B cell (primary cell): ENCODE measurements around the gene RAPGEF5. TPM values are rescaled to one million over a fixed set of nuclear protein-coding genes. Genes with fewer than 3 reads are reported as not detected.

Experiments used
- ATAC-seq: fragments of 200-7000 bp; cut with Tn5 transposase; one replicate; pipeline ENCODE4 v1.10.0; 2021; ENCODE audit warnings: low read depth, mild to moderate bottlenecking, moderate number of reproducible peaks, moderate library complexity
- CTCF ChIA-PET: fragments of 350-600 bp; sonication (Branson Sonifier 250); formaldehyde crosslinking; loops from one replicate; lab custom pipeline; 2021; ENCODE audit warnings: antibody characterized with exemption, inconsistent platforms; lab: Charles Lee
- POLR2A ChIA-PET: fragments of 350-600 bp; sonication (Branson Sonifier 250); formaldehyde crosslinking; loops from one replicate; lab custom pipeline; 2021; ENCODE audit warnings: antibody characterized with exemption; lab: Charles Lee
- DNase-seq: peaks from one replicate; pipeline ENCODE4 v3.0.0; 2013
- H2AFZ ChIP-seq: 2 replicates; pipeline ENCODE4 v1.6.1; 2012; ENCODE audit warnings: mild to moderate bottlenecking, low read depth, low read length; ENCODE audit not compliant: insufficient read depth, poor library complexity, severe bottlenecking
- H3K27ac ChIP-seq, 2 donors: 1 replicate in 1 of 2; 2 replicates in 1 of 2; pipeline ENCODE4 v1.5.1; 2012 to 2013; ENCODE audit warnings: low read length in 2 of 2, mild to moderate bottlenecking in 2 of 2, moderate library complexity in 1 of 2
- H3K27me3 ChIP-seq, 4 experiments: fragments of 200-600 bp in 1 of 4; sonication (generic) in 1 of 4; replicated peaks in 1 of 4; 1 replicate in 2 of 4; 2 replicates in 2 of 4; pipeline versions ENCODE4 v1.6.1 to v1.7.0; 2013 to 2016; ENCODE audit warnings: low read length in 3 of 4, mild to moderate bottlenecking in 2 of 4, mixed read lengths in 1 of 4, moderate library complexity in 1 of 4; ENCODE audit not compliant: insufficient read depth in 4 of 4, control insufficient read depth in 3 of 4; ENCODE audit errors: control extremely low read depth in 1 of 4
- H3K36me3 ChIP-seq, 2 experiments: replicated peaks in 1 of 2; 1 replicate in 1 of 2; 2 replicates in 1 of 2; pipeline versions ENCODE4 v1.6.1 to v1.7.1; 2013; ENCODE audit warnings: low read length in 1 of 2; ENCODE audit not compliant: insufficient read depth in 2 of 2, control insufficient read depth in 1 of 2; ENCODE audit errors: control extremely low read depth in 1 of 2, extremely low read depth in 1 of 2
- H3K4me1 ChIP-seq, 2 donors: fragments of 200-600 bp in 1 of 2; sonication (generic) in 1 of 2; 1 replicate in 1 of 2; 2 replicates in 1 of 2; pipeline versions ENCODE4 v1.5.1 to v1.6.1; 2013 to 2017; ENCODE audit warnings: low read length in 2 of 2; ENCODE audit not compliant: control insufficient read depth in 2 of 2, insufficient read depth in 2 of 2
- H3K4me2 ChIP-seq: replicated peaks from 2 replicates; pipeline ENCODE3; 2012; ENCODE audit warnings: mild to moderate bottlenecking, low read depth, low read length; ENCODE audit not compliant: poor library complexity, severe bottlenecking
- H3K4me3 ChIP-seq, 5 experiments: fragments of 200-600 bp in 1 of 5; sonication (generic) in 1 of 5; 1 replicate in 3 of 5; 2 replicates in 2 of 5; pipeline versions ENCODE4 v1.5.1 to v1.7.0; 2011 to 2016; ENCODE audit warnings: low read length in 4 of 5, mild to moderate bottlenecking in 4 of 5, low read depth in 2 of 5, control low read depth in 1 of 5, moderate library complexity in 1 of 5; ENCODE audit not compliant: insufficient read depth in 1 of 5; ENCODE audit errors: control extremely low read depth in 1 of 5, extremely low read depth in 1 of 5
- H3K79me2 ChIP-seq: fragments of 200-600 bp; sonication (generic); one replicate; pipeline ENCODE4 v1.6.0; 2016; ENCODE audit warnings: low read length; ENCODE audit not compliant: control insufficient read depth, insufficient read depth
- H3K9ac ChIP-seq: fragments of 200-600 bp; sonication (generic); 2 replicates; pipeline ENCODE4 v1.6.1; 2017; ENCODE audit warnings: mild to moderate bottlenecking, low read length, moderate library complexity
- H3K9me3 ChIP-seq, 3 donors: one replicate each; pipeline versions ENCODE4 v1.6.1 to v1.7.1; 2013; ENCODE audit warnings: low read length in 2 of 3; ENCODE audit not compliant: control insufficient read depth in 2 of 3, insufficient read depth in 1 of 3; ENCODE audit errors: control extremely low read depth in 1 of 3
- H4K20me1 ChIP-seq: 2 replicates; pipeline ENCODE4 v1.6.0; 2012; ENCODE audit warnings: mild to moderate bottlenecking, low read length; ENCODE audit not compliant: insufficient read depth, control insufficient read depth, poor library complexity, severe bottlenecking
- H3K27ac Mint-ChIP-seq: one replicate; pipeline ENCODE4 v1.8.0; 2021; ENCODE audit warnings: mixed read lengths
- H3K27me3 Mint-ChIP-seq: one replicate; pipeline ENCODE4 v1.8.0; 2021; ENCODE audit warnings: mixed read lengths
- H3K4me1 Mint-ChIP-seq: one replicate; pipeline ENCODE4 v1.8.0; 2021; ENCODE audit warnings: mixed read lengths
- H3K4me3 Mint-ChIP-seq: one replicate; pipeline ENCODE4 v1.8.0; 2021; ENCODE audit warnings: mixed read lengths
- H3K9me3 Mint-ChIP-seq: one replicate; pipeline ENCODE4 v1.8.0; 2022; ENCODE audit warnings: mixed read lengths; ENCODE audit not compliant: insufficient read depth
- EZH2 ChIP-seq: IDR thresholded peaks from 2 replicates; pipeline ENCODE4 v1.6.1; 2012; ENCODE audit warnings: borderline replicate concordance, low read depth, mild to moderate bottlenecking, moderate library complexity, low read length; ENCODE audit not compliant: insufficient read depth, poor library complexity, severe bottlenecking
- WGBS: methylation state at CpG from one replicate; pipeline ENCODE4 v1.1.5; 2013; ENCODE audit warnings: missing lambda C conversion rate; ENCODE audit not compliant: insufficient coverage; 5-methylcytosine and 5-hydroxymethylcytosine counted together
- intact Hi-C: fragments of 100-400 bp; cut with micrococcal nuclease; formaldehyde crosslinking; loops from one replicate; pipeline ENCODE4 v1.10.0; 2022
- polyA plus RNA-seq: library from polyadenylated mRNA; depleted of rRNA; stranded (reverse); fragments of >200 nt; gene quantifications from 2 replicates; pipeline ENCODE4 v1.2.3, GENCODE V29; 2012
- total RNA-seq, 2 donors: library from RNA; stranded (reverse); fragments of 120-200 nt in 1 of 2; gene quantifications; 1 replicate in 1 of 2; 2 replicates in 1 of 2; pipeline versions ENCODE4 v1.2.3 to v1.2.4, GENCODE V29; 2013 to 2022
- TF ChIP-seq, protein P1 (sequence below): fragments of 200-600 bp; IDR thresholded peaks from one replicate; pipeline ENCODE4 v1.8.0; 2022; ENCODE audit warnings: antibody characterized with exemption, mild to moderate bottlenecking

Gene RAPGEF5
- total and polyA plus RNA-seq, 2 donors (not counting 1 experiment from before 2014, with no cell fraction given) = 1.5 to 37.6 TPM

DNA sequence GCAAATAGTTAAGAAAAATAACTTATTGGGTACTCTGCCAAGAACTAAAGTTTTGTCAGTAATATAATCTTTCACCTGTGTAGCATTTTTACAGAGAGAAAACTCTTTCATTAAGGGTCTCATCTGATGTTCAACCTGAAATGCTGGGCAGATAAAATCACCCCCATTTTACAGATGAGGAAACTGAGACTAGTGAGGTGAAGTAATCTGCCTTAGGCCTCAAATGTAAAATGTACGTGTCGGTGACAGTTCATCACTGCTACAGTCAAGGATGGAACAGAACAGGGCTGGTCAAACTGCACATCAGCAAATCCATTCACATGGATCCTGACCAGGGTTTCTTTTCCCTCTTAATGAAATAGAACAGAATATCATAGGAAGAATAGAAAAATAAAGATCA, 121.8 kb downstream of the RAPGEF5 start:
- TF ChIP-seq, protein P1, sequence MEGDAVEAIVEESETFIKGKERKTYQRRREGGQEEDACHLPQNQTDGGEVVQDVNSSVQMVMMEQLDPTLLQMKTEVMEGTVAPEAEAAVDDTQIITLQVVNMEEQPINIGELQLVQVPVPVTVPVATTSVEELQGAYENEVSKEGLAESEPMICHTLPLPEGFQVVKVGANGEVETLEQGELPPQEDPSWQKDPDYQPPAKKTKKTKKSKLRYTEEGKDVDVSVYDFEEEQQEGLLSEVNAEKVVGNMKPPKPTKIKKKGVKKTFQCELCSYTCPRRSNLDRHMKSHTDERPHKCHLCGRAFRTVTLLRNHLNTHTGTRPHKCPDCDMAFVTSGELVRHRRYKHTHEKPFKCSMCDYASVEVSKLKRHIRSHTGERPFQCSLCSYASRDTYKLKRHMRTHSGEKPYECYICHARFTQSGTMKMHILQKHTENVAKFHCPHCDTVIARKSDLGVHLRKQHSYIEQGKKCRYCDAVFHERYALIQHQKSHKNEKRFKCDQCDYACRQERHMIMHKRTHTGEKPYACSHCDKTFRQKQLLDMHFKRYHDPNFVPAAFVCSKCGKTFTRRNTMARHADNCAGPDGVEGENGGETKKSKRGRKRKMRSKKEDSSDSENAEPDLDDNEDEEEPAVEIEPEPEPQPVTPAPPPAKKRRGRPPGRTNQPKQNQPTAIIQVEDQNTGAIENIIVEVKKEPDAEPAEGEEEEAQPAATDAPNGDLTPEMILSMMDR = no peak
- no peak for TF ChIP-seq EZH2
- no CpG with 5 or more reads among the region's 2 CpGs for WGBS
- no peak overlapping the region for H3K4me2 ChIP-seq
- H3K27me3 Mint-ChIP-seq = no peaks in the 10 kb centered on the region
- no peak overlapping the region for H3K9ac ChIP-seq
- DNase-seq (no peak), ATAC-seq (no peak)
- H3K27me3 ChIP-seq = no peaks in the 10 kb centered on the region
- H3K27ac ChIP-seq = no peak overlapping the region
- no peaks in the 10 kb centered on the region for H3K4me1 ChIP-seq
- H3K36me3 ChIP-seq = no peaks in the 10 kb centered on the region
- ChIA-PET POLR2A (no interaction called here), CTCF (no interaction called here)
- no peaks in the 10 kb centered on the region for H3K4me1 Mint-ChIP-seq
- no peaks in the 10 kb centered on the region for H4K20me1 ChIP-seq
- no peak overlapping the region for H3K4me3 Mint-ChIP-seq
- H3K27ac Mint-ChIP-seq = no peak overlapping the region
- H2AFZ ChIP-seq = no peak overlapping the region
- H3K9me3 ChIP-seq = no peaks in the 10 kb centered on the region
- H3K9me3 Mint-ChIP-seq = no peaks in the 10 kb centered on the region
- H3K79me2 ChIP-seq = no peaks in the 10 kb centered on the region
- H3K4me3 ChIP-seq = no peak overlapping the region
- intact Hi-C loops = no loop called here

DNA sequence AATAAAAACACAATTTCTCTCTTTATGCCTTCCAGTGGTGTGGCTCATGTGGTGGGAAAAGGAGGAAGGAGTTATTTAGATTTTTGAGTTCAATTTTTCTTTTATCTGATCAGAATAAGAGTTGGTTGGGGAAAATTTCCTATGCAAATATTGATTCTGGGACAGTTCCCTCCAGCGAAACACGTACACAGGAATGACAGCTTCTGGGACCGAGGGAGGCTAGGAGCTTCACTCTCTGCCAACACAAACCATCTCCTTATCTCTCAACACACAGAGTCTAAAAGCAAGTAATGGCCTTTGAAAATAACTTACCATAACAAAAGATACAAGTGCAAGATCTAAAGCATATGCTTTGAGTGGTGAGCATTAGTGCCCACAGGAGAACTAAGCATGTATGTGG, 122.7 kb downstream of the RAPGEF5 start:
- H3K4me1 ChIP-seq = no peaks in the 10 kb centered on the region
- H3K9me3 ChIP-seq = no peaks in the 10 kb centered on the region
- no peak for TF ChIP-seq EZH2
- TF ChIP-seq, protein P1 = no peak
- WGBS = 100% methylated on average over 1 of the region's 3 CpGs
- POLR2A ChIA-PET = no interaction called here
- ATAC-seq (no peak), DNase-seq (no peak)
- Mint-ChIP-seq H3K4me3 (no peak overlapping the region), H3K9me3 (no peaks in the 10 kb centered on the region), H3K27me3 (no peaks in the 10 kb centered on the region), H3K27ac (no peak overlapping the region), H3K4me1 (no peaks in the 10 kb centered on the region)
- H3K4me2 ChIP-seq = no peak overlapping the region
- intact Hi-C loops = no loop called here
- no peak overlapping the region for H3K9ac ChIP-seq
- no peak overlapping the region for H3K27ac ChIP-seq
- no peaks in the 10 kb centered on the region for H3K36me3 ChIP-seq
- H3K4me3 ChIP-seq = no peak overlapping the region
- no peak overlapping the region for H2AFZ ChIP-seq
- no peaks in the 10 kb centered on the region for H4K20me1 ChIP-seq
- CTCF ChIA-PET = no interaction called here
- no peaks in the 10 kb centered on the region for H3K27me3 ChIP-seq
- no peaks in the 10 kb centered on the region for H3K79me2 ChIP-seq
